GM23338 (cell line): ENCODE data around the gene ASB15.

Source experiments
- CREB1 ChIP-seq: fragments of 250-450 bp; sonication (Bioruptor Pico); IDR thresholded peaks from 2 replicates; pipeline ENCODE4 v1.5.0; 2020; ENCODE audit warnings: low read depth, mild to moderate bottlenecking, moderate library complexity
- CTCF ChIP-seq, 2 experiments: fragments of 200-600 bp in 1 of 2; sonication (generic) in 1 of 2; conservative IDR thresholded peaks; 2 replicates each; pipeline versions ENCODE4 v1.5.1 to v1.6.1; 2016 to 2017; ENCODE audit warnings: antibody characterized with exemption in 2 of 2, low read depth in 2 of 2, mild to moderate bottlenecking in 2 of 2, moderate library complexity in 1 of 2
- EZH2 ChIP-seq: fragments of 200-600 bp; sonication (generic); IDR thresholded peaks from one replicate; pipeline ENCODE4 v1.8.0; 2017; ENCODE audit warnings: antibody characterized with exemption, mild to moderate bottlenecking, low read depth; ENCODE audit not compliant: unreplicated experiment
- POLR2AphosphoS5 ChIP-seq: IDR thresholded peaks from 2 replicates; pipeline ENCODE4 v1.6.1; 2016; ENCODE audit warnings: antibody characterized with exemption, low read depth
- STAT1 ChIP-seq: IDR thresholded peaks from one replicate; pipeline ENCODE4 v1.6.1; 2016; ENCODE audit warnings: antibody characterized with exemption; ENCODE audit not compliant: unreplicated experiment
- ZNF331 ChIP-seq: fragments of 250-450 bp; sonication (Bioruptor Pico); IDR thresholded peaks from 2 replicates; pipeline ENCODE4 v1.5.0; 2020; ENCODE audit warnings: low read depth, mild to moderate bottlenecking, moderate library complexity

- no peak for TF ChIP-seq CTCF (conservative IDR thresholded peaks at IDR 0.05; ENCODE audit: low read depth in 2 of 2)
- TF ChIP-seq POLR2AphosphoS5 = no peak
- TF ChIP-seq EZH2 = no peak
- no peak for TF ChIP-seq CREB1 (CRISPR knock-in tag)
- no peak for TF ChIP-seq STAT1
- TF ChIP-seq ZNF331 (CRISPR knock-in tag) = no peak
Measured at GRCh38 chr7:123627851-123628250, 26.2 kb downstream of the ASB15 start.
